MM.1S (cell line): ENCODE measurements around the gene ADGRL1.

Experiments
- EZH2 ChIP-seq: fragments of 300-600 bp; sonication (generic); optimal IDR thresholded peaks from 2 replicates; pipeline ENCODE3; 2017; ENCODE audit warnings: low read depth, mild to moderate bottlenecking, antibody characterized with exemption, low read length, mixed read lengths
- EZH2phosphoT487 ChIP-seq: fragments of 300-600 bp; sonication (generic); IDR thresholded peaks from 2 replicates; pipeline ENCODE4 v1.6.1; 2018; ENCODE audit warnings: antibody characterized with exemption, low read length
- TF ChIP-seq, protein P1 (sequence below): fragments of 300-600 bp; sonication (generic); IDR thresholded peaks from 2 replicates; pipeline ENCODE4 v1.5.1; 2016; ENCODE audit warnings: antibody characterized with exemption, low read length, mixed read lengths

DNA sequence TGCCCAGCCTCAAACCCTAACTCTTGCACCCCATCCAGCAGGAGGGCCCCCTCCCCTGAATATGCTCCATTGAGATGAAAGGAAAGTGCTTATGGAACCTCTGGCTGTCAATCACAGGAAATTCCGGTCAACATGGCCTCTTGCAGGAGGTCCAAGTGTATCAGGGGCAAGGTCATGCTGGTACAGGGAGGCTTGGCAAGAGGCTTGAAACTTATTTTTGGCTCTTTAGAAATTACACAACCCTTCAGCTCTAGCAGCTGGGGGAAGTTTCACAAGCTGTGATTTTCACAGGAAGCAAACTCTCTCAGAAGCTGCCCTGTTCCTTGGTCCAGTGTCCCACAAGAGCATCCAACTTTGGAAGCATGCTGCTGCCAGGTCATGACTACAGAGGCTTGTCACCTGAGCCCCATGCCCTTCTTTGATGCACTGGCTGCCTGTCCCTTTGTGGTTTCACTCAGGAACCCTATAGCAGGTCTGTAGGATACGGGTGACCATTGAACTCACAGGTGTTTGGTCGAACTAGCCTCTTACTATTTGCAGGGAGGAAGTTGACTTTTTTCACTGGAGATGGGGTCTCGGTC, 78.0 kb downstream of the ADGRL1 start:
- TF ChIP-seq, protein P1, sequence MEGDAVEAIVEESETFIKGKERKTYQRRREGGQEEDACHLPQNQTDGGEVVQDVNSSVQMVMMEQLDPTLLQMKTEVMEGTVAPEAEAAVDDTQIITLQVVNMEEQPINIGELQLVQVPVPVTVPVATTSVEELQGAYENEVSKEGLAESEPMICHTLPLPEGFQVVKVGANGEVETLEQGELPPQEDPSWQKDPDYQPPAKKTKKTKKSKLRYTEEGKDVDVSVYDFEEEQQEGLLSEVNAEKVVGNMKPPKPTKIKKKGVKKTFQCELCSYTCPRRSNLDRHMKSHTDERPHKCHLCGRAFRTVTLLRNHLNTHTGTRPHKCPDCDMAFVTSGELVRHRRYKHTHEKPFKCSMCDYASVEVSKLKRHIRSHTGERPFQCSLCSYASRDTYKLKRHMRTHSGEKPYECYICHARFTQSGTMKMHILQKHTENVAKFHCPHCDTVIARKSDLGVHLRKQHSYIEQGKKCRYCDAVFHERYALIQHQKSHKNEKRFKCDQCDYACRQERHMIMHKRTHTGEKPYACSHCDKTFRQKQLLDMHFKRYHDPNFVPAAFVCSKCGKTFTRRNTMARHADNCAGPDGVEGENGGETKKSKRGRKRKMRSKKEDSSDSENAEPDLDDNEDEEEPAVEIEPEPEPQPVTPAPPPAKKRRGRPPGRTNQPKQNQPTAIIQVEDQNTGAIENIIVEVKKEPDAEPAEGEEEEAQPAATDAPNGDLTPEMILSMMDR: no peak
- TF ChIP-seq EZH2 (no peak), EZH2phosphoT487 (no peak)
